Fibroblast of lung (primary cell): ENCODE data around the gene PXMP4. TPM values are rescaled to one million over a fixed set of nuclear protein-coding genes. Genes with fewer than 3 reads are reported as not detected.

Source experiments
- DNase-seq, 2 donors: peaks; one replicate each; pipeline versions ENCODE4 v3.0.0 to v3.0.0-alpha.2; 2010; ENCODE audit warnings: low read depth in 2 of 2
- H2AFZ ChIP-seq: 2 replicates; pipeline ENCODE4 v1.5.1; 2012; ENCODE audit warnings: low read length, control low read depth, inconsistent platforms
- H3K27ac ChIP-seq: 2 replicates; pipeline ENCODE4 v1.5.1; 2011; ENCODE audit warnings: low read length, control low read depth; ENCODE audit not compliant: insufficient read depth
- H3K27me3 ChIP-seq: 2 replicates; pipeline ENCODE4 v1.5.1; 2011; ENCODE audit warnings: mild to moderate bottlenecking, low read length; ENCODE audit not compliant: control insufficient read depth, insufficient read depth
- H3K36me3 ChIP-seq: 2 replicates; pipeline ENCODE4 v1.5.1; 2011; ENCODE audit warnings: low read length; ENCODE audit not compliant: control insufficient read depth, insufficient read depth
- H3K4me1 ChIP-seq: 2 replicates; pipeline ENCODE4 v1.5.1; 2011; ENCODE audit warnings: low read length; ENCODE audit not compliant: control insufficient read depth, insufficient read depth; ENCODE audit errors: extremely low read depth
- H3K4me2 ChIP-seq: 2 replicates; pipeline ENCODE4 v1.5.1; 2011; ENCODE audit warnings: low read length, control low read depth; ENCODE audit not compliant: insufficient read depth; ENCODE audit errors: extremely low read depth
- H3K4me3 ChIP-seq, 4 experiments: fragments of 200-600 bp in 1 of 4; sonication (generic) in 1 of 4; replicated peaks in 1 of 4; 2 replicates each; pipeline ENCODE4 v1.5.1; 2011 to 2016; ENCODE audit warnings: low read length in 4 of 4, low read depth in 3 of 4, mild to moderate bottlenecking in 3 of 4, control low read depth in 2 of 4, inconsistent platforms in 1 of 4, mixed read lengths in 1 of 4; ENCODE audit not compliant: insufficient read depth in 1 of 4; ENCODE audit errors: control extremely low read depth in 1 of 4
- H3K79me2 ChIP-seq: 2 replicates; pipeline ENCODE4 v1.5.1; 2012; ENCODE audit warnings: mild to moderate bottlenecking, low read length, inconsistent platforms; ENCODE audit not compliant: control insufficient read depth, insufficient read depth
- H3K9ac ChIP-seq: 2 replicates; pipeline ENCODE4 v1.5.1; 2011; ENCODE audit warnings: mild to moderate bottlenecking, low read length, control low read depth; ENCODE audit not compliant: insufficient read depth
- H3K9me3 ChIP-seq: 2 replicates; pipeline ENCODE4 v1.5.1; 2012; ENCODE audit warnings: low read depth, low read length; ENCODE audit not compliant: control insufficient read depth, insufficient read depth
- H4K20me1 ChIP-seq: 2 replicates; pipeline ENCODE4 v1.5.1; 2011; ENCODE audit warnings: low read length; ENCODE audit not compliant: control insufficient read depth, insufficient read depth; ENCODE audit errors: extremely low read depth
- CTCF ChIP-seq, 2 donors: IDR thresholded peaks in 1 of 2; conservative IDR thresholded peaks in 1 of 2; 1 replicate in 1 of 2; 2 replicates in 1 of 2; pipeline ENCODE4 v1.5.1; 2011 to 2012; ENCODE audit warnings: low read length in 2 of 2, control low read depth in 1 of 2, inconsistent platforms in 1 of 2, low read depth in 1 of 2, mild to moderate bottlenecking in 1 of 2
- EZH2 ChIP-seq: IDR thresholded peaks from 2 replicates; pipeline ENCODE4 v1.5.1; 2012; ENCODE audit warnings: low read length, control low read depth, mild to moderate bottlenecking; ENCODE audit errors: missing control alignments
- polyA plus RNA-seq, 2 donors: library from polyadenylated mRNA; depleted of rRNA in 1 of 2; stranded (reverse) in 1 of 2; unstranded in 1 of 2; fragments of >200 nt; gene quantifications; 2 replicates each; pipeline ENCODE4 v1.2.1, GENCODE V29; 2011 to 2012; ENCODE audit warnings: missing spikeins in 1 of 2
- total RNA-seq: library from RNA; depleted of rRNA; stranded (reverse); fragments of >200 nt; gene quantifications from 2 replicates; pipeline ENCODE4 v1.2.1, GENCODE V29; 2014

Gene PXMP4
- total and polyA plus RNA-seq, 2 donors (not counting 1 experiment from before 2014, with no cell fraction given), result 4.1 to 6.3 TPM

- H4K20me1 ChIP-seq, result no peaks in the 10 kb centered on the region
- no peak overlapping the region for H3K4me3 ChIP-seq
- H3K9me3 ChIP-seq, result no peaks in the 10 kb centered on the region
- H3K79me2 ChIP-seq, result no peaks in the 10 kb centered on the region
- no peak for DNase-seq
- no peak overlapping the region for H3K27ac ChIP-seq
- H3K4me1 ChIP-seq, result peaks cover 10% of the 10 kb centered on the region
- no peaks in the 10 kb centered on the region for H3K27me3 ChIP-seq
- H3K4me2 ChIP-seq, result no peak overlapping the region
- peaks cover 4% of the 10 kb centered on the region for H3K36me3 ChIP-seq
- TF ChIP-seq CTCF (conservative IDR thresholded peaks at IDR 0.05 in 1 of 2, IDR thresholded peaks at IDR 0.05 in 1 of 2; ENCODE audit: low read depth in 1 of 2, low read length in 2 of 2) (no peak), EZH2 (no peak)
- no peak overlapping the region for H2AFZ ChIP-seq
- H3K9ac ChIP-seq, result no peak overlapping the region
Observed at GRCh38 chr20:33660685-33661058, 59.4 kb downstream of the PXMP4 start.

DNA sequence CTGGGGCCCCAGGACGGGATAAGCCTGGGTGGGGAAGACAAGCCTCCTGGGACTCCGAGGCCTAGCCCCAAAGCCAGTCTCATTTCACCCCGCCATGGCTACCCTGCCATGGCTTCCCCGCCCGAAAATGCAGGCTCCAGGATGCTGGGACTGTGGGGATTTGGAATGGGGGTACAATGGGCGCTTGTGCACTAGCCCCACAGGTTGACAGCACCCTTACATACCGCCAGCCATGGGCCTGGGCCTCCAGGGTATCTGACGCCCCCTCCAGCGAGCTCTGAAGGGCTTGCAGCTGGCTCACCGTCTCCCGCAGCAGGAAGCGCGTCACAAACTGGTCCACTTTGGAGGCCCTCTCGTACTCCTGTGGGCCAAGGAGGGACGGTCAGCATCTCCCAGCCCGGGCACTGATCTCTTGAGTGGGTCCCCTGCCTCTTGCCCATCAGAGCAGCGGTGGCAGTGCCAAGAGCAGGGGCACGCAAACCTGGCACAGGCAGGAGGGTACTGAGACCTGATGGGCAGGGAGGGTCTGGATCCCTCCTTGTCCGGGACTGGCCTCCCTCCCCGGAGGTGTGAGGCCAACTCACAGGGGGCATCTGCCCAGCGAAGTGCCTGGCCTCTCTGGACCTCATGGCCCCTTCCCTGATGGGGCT is 60.0 kb downstream of the PXMP4 start:
- Histone ChIP-seq H3K36me3 (peaks cover 4% of the 10 kb centered on the region), H3K4me1 (peaks cover 10% of the 10 kb centered on the region), H3K27me3 (no peaks in the 10 kb centered on the region), H3K9ac (no peak overlapping the region), H2AFZ (no peak overlapping the region), H3K4me3 (no peak overlapping the region), H3K79me2 (no peaks in the 10 kb centered on the region), H3K4me2 (no peak overlapping the region), H3K9me3 (no peaks in the 10 kb centered on the region), H4K20me1 (no peaks in the 10 kb centered on the region), H3K27ac (no peak overlapping the region)
- no peak for TF ChIP-seq CTCF (conservative IDR thresholded peaks at IDR 0.05 in 1 of 2, IDR thresholded peaks at IDR 0.05 in 1 of 2; ENCODE audit: low read depth in 1 of 2, low read length in 2 of 2)
- no peak for TF ChIP-seq EZH2
- no peak for DNase-seq

DNA sequence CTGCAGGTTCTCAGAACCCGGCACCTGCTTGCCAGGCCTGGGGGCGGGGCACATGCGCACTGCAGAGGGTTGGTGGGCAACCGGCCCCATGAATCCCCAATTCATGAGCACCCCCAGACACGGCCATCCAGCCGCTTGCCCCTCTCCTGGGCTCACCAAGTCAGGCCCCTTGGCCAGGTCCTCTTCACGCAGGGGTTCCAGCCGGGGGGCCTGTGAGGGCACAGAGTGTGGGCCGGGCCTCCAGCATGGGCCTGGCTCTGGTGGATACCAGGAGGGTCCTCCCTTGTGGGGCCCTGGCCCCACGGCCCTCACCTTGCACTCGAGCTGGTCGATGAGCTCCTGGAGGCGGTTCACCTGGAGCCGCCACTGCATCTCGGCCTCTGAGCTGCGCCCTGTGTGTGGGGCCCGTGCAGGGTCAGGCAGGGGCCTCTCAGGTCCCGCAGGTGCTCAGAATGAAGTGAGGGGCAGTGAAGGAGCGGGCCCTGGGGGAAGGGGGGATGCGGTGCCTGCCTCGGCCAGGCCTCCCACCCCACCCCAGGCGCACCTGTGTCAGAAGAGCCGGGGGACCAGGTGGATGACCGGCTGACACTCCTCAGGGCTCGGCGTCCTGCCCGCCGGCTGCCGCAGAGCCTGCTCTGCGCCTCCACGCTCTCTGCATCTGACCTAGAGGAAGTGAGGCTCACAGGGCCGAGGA is 60.6 kb downstream of the PXMP4 start:
- no peaks in the 10 kb centered on the region for H3K9me3 ChIP-seq
- DNase-seq, result no peak
- no peak overlapping the region for H3K9ac ChIP-seq
- H4K20me1 ChIP-seq, result no peaks in the 10 kb centered on the region
- no peak overlapping the region for H3K4me3 ChIP-seq
- H2AFZ ChIP-seq, result no peak overlapping the region
- no peak overlapping the region for H3K27ac ChIP-seq
- no peak overlapping the region for H3K4me2 ChIP-seq
- H3K79me2 ChIP-seq, result no peaks in the 10 kb centered on the region
- TF ChIP-seq EZH2 (no peak), CTCF (conservative IDR thresholded peaks at IDR 0.05 in 1 of 2, IDR thresholded peaks at IDR 0.05 in 1 of 2; ENCODE audit: low read depth in 1 of 2, low read length in 2 of 2) (no peak)
- H3K36me3 ChIP-seq, result peaks cover 4% of the 10 kb centered on the region
- H3K4me1 ChIP-seq, result peaks cover 10% of the 10 kb centered on the region
- H3K27me3 ChIP-seq, result no peaks in the 10 kb centered on the region
